ENCODE measurements around the gene TBC1D22A.

TBC1D22A gene

GRCh38 chr22:46844606-46845210 lies 82.3 kb downstream of the TBC1D22A start:
- DNase-seq = no peak

- DNase-seq = no peak
These were observed 83.1 kb downstream of the TBC1D22A start for GRCh38 chr22:46845296-46846149.

- DNase-seq = no peak
These were observed 83.8 kb downstream of the TBC1D22A start for GRCh38 chr22:46846150-46846831.

- no peak for DNase-seq
These were observed 84.4 kb downstream of the TBC1D22A start for GRCh38 chr22:46846832-46847355.

GRCh38 chr22:46848197-46848596 lies 85.7 kb downstream of the TBC1D22A start:
- DNase-seq = no peak

GRCh38 chr22:46849101-46849500 lies 86.7 kb downstream of the TBC1D22A start:
- no peak for DNase-seq

GRCh38 chr22:46849951-46850350 lies 87.5 kb downstream of the TBC1D22A start:
- no peak for DNase-seq

- DNase-seq = no peak
These were observed 88.9 kb downstream of the TBC1D22A start for GRCh38 chr22:46851311-46851710.

GRCh38 chr22:46851941-46852340 lies 89.5 kb downstream of the TBC1D22A start:
- DNase-seq = no peak

GRCh38 chr22:46852771-46853170 lies 90.3 kb downstream of the TBC1D22A start:
- no peak for DNase-seq

- DNase-seq = no peak
These were observed 90.7 kb downstream of the TBC1D22A start for GRCh38 chr22:46853191-46853590.

- no peak for DNase-seq
These were observed 91.8 kb downstream of the TBC1D22A start for GRCh38 chr22:46854125-46854870.

GRCh38 chr22:46855681-46856080 lies 93.2 kb downstream of the TBC1D22A start:
- no peak for DNase-seq

GRCh38 chr22:46856661-46857060 lies 94.2 kb downstream of the TBC1D22A start:
- DNase-seq = no peak

- DNase-seq = no peak
These were observed 94.9 kb downstream of the TBC1D22A start for GRCh38 chr22:46857142-46857884.

GRCh38 chr22:46857885-46858143 lies 95.4 kb downstream of the TBC1D22A start:
- no peak for DNase-seq

GRCh38 chr22:46858181-46858771 lies 95.8 kb downstream of the TBC1D22A start:
- DNase-seq = no peak

GRCh38 chr22:46860562-46860961 lies 98.1 kb downstream of the TBC1D22A start:
- DNase-seq = no peak

GRCh38 chr22:46861468-46862367 lies 99.3 kb downstream of the TBC1D22A start:
- no peak for DNase-seq

GRCh38 chr22:46862418-46863324 lies 100.2 kb downstream of the TBC1D22A start:
- no peak for DNase-seq
